ENCODE data around the gene NKAIN2.
"Not testable (repeated sequence)": the region's sequence is repeated elsewhere in the genome, so short reads cannot be mapped to it uniquely, and the experiment has no call there.

NKAIN2 gene

DNA sequence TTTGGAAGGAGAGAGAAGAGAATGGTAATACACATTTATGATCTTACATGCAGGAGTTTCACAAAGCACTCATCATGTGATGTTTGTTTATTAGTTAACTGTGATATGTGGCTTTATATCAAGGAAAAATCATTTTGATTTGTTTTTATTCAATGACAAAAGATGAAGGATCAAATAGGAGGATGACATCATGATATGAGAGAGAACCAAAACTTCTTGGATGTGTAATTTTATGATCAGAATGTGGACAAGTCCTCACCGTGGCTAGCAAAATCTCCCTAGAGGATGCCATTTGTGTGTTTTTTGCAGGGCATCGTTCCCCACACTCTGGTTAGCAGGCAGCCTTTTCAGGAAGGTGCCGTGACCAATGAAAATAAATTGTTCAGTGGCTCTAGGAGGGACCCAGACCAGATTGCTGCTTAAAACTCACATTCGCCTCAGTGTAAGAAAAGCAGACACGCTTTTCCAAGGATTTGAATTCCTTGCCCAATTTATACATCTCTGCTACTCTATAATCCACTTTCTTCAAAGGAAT lies 552.7 kb downstream of the NKAIN2 start:
- no peak for DNase-seq

DNA sequence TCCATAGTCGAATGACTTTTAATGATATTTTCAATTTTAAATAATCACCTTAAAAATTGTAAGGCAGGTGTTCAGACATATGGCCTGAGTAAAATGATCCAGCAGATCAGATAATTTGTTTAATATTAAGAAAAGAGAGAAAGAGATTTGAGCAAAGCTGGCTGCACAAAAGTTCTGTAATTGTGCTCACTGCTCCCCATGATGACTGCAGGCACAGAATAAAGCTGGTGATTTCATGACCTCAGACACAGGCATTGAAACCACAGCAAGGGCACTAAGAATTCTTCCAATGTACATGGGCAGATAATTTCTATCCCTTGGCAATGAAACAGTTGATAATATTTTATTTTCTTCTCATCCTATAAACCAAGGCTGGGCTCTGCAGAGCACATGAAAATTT lies 553.1 kb downstream of the NKAIN2 start:
- DNase-seq = no peak

DNA sequence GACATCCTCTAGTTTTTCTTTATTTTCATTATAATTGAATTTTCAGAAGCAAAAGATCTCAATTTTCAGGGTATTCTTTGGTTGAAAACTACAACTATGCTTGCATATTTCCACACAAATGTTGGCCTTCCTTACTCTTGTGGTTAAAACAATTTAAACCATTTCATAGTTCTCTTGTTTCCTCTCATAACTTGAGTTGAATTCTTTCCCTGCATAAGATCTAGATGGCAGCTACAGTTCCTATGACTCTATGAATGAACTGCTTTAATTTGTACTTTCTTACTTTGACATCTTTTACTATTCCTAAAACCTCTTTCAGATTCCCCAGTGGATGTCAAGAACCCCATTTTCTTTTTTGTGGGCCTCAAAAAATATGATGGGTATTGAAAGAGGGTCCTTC lies 564.5 kb downstream of the NKAIN2 start:
- no peak for DNase-seq

DNA sequence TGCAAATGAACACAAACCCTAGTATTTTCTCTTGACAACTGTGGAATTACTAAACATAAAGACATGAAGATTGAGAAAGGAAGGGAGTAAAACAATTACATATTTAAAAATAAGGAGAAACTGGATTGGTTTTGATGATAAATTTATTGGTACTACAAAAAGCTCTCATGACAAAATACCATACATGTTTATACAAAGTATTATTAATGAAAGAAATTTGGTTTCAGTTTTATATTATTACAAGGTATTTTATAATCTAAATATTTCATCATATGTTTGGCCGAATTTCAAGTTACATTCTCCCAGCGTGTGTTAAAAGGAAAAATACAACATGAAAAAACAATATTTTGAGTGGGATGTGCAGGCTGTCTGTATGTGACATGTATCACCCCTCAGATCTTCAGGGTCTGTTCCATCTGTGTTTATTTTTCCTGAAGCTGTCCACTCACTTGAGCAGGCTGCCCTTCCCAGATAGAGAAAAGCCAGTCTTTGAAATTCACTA lies 568.4 kb downstream of the NKAIN2 start:
- DNase-seq = no peak

DNA sequence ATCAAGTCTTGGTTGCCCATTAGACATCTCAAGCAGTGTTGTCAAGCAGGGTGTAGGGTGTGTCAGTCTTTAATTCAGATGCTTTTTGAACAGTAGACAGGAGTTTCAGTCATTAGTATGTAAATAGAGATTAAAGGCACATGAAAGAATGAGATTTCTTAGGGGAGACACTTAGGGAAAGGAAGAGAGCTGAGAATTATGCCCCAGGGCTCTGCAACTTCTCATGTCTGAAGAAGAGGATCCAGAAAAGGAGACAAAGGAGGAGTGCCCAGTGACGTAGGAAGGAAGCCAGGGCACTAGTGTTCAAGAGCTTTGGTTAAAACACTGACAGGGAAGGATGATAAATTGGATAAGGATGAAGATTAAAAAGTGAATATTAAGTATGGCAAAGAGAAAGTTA lies 569.7 kb downstream of the NKAIN2 start:
- no peak for DNase-seq

DNA sequence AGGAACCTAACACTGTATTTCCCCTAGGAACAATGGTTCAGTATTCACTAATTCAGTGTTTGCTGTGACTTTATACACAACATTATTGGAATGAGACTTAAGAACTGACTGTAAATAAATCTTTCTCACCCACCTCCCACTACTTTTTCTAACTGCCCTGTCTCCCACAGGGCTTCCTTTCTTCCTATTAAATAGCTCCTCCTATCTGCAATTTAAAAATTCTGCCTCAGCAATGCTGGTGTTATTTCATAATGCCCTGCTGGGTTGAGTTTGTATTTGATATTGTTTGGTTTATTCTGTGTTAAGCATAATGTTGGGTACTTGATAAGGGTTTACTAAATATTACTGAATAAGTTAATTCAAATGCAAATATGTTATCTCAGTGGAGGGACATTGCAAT lies 585.5 kb downstream of the NKAIN2 start:
- no peak for DNase-seq

DNA sequence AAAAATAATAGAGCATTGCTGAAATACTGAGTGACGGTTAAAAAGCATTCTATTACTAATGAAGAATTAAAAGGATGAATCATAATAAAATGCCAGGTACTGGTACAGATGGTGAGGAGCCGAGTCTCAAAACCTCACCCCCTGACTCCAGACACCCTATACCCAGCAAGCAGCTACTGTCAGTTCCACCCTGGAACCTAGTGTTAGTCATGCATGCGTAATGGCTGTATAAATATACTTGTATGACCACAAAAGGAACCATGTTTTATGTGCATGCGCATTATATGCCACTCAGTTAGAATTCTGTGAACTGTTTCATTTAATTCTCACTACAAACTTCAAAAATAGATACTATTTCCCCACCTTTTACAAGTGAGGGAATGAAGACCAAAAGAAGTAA lies 589.9 kb downstream of the NKAIN2 start:
- DNase-seq = no peak

DNA sequence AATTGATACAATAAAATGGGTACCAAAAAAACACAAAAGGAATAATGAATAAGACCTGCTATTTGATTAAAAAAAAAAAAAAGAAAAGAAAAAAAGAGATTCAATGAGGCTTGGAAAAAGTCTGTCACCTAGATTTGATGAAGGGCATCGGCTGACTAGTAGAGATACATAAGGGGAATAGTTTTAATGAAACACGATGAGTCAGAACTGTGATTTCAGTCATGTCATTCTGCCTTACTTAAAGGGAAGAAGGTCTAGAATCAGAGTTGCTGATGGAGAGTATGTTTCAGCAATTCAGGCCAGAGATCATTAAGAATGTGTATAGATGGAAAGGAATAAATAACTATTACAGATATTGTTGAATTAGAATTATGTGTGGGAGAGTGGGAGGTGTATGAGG lies 592.7 kb downstream of the NKAIN2 start:
- DNase-seq = no peak

DNA sequence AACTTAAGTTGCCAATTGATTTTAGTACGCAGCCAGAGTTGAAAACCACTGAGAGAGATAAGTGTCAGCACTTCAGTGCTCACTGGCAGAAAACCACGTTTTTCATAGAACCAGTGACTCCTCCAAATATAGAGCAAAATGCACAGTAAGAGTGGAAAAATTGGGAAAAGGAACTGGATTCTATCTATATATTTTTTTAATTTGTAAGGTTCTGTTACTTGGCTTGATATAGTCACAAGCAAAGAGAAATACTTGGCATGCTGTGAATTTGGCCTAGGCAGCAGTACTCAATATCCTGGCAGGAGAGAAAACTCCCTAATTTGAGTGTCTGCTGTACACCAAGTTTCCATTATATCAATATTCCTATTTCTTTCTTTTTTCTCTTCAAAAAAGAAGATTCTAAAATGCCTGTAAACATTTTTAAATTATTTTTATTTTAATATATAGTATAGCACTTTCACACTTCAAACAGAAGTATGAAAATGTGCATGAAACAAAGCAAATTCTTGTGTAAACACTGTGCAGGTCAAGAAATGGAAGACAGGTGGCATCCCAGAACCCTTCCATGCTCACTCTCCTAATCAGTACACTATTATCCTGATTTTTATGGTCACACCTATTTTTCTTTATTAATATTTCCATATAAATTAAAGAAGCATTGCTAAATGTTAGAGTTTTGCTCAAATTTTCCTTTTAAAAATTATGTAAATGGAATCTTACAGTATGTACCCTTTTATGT lies 596.8 kb downstream of the NKAIN2 start:
- DNase-seq = no peak

DNA sequence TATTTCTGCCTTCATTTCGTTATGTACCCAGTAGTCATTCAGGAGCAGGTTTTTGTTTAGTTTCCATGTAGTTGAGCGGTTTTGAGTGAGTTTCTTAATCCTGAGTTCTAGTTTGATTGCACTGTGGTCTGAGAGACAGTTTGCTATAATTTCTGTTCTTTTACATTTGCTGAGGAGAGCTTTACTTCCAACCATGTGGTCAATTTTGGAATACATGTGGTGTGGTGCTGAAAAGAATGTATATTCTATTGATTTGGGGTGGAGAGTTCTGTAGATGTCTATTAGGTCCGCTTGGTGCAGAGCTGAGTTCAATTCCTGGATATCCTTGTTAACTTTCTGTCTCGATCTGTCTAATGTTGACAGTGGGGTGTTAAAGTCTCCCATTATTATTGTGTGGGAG lies 606.8 kb downstream of the NKAIN2 start:
- not testable (repeated sequence) for DNase-seq

DNA sequence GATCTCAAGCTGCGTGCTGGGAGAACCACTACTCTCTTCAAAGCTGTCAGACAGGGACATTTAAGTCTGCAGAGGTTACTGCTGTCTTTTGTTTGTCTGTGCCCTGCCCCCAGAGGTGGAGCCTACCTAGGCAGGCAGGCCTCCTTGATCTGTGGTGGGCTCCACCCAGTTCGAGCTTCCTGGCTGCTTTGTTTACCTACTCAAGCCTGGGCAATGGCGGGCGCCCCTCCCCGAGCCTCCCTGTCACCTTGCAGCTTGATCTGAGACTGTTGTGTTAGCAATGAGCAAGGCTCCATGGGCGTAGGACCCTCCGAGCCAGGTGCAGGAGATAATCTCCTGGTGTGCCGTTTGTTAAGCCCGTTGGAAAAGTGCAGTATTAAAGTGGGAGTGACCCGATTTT lies 609.0 kb downstream of the NKAIN2 start:
- not testable (repeated sequence) for DNase-seq

DNA sequence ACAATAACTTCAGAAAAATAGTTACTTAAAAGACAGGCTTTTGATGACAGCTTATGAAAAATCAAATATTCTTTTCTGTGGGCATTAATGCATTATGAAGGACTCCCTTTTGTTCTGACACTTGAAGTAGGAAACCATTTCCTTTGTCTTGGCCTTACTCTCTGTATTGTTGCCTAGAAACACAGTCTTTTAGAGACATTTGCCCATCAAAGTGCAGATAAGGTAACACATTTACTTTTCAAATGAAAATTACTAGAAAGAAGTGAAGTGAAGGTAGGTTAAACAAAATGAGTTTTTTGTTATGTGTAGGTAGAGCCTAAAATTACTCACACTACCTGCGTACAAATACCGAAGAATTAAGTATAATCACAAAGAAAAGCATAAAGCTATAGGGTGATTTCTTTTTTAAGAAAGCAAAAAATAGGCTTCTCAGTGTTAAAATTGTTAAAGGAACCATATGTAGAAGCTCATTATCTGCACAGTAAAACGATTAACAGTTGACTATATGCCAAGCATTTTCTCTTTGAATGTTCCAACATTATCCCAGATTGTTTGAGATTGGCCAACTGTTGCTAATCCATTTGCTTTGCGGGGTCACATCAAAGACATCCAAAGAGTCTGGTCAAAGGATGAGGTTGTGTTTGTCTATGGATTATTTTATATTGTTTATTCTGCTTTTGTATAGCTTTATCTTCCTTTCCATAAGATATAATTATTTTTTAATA lies 616.6 kb downstream of the NKAIN2 start:
- DNase-seq = no peak

DNA sequence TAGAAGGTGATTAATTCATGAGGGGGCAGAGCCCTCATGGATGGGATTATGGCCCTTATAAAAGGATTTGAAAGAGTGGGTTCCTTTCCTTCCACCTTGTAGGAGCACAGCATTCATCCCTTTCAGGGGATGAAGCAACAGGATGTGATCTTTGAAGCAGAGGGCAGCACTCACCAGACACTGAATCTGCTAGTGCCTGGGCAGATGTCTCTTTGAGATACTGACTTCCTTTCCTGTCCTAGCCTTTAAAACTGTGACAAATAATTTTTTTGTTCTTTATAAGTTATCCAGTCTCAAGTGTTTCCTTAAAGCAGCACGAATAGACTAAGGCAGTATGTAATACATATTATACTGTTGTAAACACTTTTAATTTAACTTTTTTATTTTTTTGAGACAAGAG lies 620.0 kb downstream of the NKAIN2 start:
- no peak for DNase-seq

DNA sequence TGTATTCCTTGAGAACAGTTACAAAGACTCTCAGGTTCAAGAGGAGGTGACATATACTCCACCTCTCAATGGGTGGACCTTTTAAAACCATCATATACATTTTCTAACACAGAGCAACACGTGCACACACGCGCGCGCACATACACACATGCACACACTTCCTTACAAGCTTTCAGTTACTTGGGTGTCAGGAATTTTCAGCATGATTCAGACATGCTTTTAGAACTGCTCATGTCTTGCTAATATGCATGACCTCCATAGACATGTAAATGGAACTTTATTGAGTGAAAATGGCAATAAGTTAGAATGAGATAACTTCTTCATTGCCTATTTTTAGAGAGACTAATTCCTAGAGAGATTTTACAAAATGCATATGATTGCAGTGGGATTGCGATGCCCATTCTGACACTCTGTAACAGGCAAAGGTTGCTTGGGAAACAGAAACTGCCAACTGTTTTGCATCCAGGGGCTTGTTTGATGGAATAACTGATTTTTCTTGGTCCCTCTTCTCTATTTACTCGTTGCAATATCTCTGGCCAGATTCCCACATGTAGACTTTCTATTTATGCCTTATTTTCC lies 627.2 kb downstream of the NKAIN2 start:
- DNase-seq = no peak

DNA sequence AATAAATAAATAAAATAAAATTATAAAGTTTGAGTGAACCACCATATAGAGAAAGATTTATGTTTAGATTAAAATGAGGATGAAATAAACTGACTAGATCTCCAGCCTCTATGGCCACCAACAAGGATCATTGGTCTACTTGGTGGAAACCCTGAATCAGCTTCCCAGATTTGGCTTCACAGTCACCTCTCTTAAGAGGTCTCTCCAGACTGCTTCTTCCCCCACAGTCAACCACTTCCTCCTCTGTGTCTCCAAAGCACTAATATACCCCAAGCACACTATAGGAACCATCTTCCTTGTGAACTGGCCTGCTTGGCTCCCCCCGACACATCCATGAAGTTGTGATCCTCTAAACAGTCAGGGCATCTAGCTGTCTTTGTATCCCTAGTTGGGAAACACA lies 629.0 kb downstream of the NKAIN2 start:
- no peak for DNase-seq

DNA sequence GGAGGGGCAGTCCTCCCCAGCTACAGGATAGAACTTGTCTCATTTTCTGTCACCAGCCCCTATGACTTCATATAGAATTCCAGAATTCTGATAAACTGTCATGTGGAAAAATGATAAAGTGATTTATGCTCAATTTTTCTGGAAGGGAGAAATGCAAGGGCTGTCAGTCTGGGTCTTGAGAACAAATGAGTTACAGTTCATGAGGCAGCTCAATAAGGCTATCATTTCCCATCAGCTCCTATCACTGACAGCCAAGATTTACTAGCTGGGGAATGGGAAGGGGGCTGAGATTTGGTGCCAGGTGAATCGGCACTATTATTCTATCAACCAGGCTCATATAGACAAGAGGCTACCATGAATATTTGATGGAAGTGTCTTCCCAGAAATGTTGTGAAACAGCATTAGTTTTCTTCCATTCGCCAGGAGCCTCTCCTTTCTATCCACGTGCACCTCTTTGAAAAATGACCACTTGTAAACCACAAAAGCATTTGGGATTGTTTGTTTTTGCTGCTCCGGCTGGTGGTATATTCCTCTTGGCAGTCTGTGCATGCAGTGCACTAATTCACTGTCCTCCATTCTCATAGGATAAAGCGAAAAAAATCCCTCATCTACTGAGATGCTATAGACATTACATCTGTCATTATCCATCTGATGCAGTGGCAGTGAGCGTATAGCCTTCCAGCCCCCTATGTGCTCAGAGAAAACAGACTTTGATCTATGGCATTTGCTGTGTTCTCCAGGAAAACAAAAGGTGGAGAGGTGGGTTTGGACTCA lies 629.9 kb downstream of the NKAIN2 start:
- no peak for DNase-seq

DNA sequence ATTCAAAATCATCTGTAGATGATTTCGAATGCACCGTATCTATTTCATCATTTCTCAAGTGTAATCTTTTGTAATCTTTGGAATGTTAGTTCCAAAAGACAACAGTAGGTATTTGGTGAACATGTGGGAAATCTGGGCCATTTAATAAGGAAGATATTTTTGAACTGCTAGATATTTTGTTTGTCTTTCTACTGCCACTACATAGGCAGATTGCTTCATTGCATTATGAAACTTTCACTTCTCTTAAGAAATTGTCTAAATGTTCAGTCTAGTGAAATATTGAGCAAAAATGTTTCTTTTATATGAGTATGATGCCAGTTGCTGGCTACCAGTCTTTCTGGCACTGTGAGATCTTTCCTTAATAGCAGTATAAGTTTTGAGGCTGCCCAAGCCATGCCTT lies 630.8 kb downstream of the NKAIN2 start:
- no peak for DNase-seq

DNA sequence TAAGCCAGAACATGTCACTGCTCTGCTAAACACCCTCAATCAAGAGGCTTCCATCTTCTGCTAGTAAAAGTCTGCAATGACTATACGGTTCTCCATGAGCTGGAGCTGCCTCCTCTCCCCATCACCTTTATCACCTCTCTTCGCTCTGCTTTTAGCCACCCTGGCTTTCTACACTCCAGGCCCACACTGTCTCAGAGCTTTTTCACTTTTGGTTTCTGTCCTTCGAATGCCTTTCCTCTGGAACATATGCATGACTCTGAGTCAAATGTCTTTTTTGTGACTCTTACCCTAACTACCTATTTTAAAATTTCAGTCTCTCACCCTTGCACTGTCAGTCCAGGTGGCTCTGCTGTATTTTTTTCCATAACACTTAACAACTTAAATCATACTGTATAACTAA lies 633.1 kb downstream of the NKAIN2 start:
- DNase-seq = no peak

DNA sequence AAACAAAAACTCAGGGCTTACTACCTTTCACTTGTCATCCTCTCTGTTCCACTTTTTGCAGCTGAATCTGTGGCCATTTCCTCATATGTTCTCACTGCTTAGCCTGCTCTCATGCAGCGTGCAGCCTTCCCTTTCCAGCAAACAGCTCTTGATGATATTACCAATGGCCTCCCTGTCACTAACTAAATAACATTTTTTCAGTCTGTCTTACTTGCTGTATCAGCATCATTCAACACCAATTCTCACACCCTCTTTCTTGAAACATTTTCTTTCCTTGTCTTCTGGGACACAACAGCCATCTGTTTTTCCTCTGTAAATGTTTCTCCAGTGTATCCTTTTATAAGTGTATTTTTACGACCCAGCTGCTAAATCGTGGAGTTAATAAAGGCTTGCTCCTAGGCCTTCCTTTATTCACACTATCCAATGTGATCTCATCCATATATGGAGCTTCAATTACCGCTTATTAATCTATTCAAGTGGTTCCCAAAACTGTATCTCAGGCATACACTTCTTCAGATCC lies 634.9 kb downstream of the NKAIN2 start:
- DNase-seq = no peak

DNA sequence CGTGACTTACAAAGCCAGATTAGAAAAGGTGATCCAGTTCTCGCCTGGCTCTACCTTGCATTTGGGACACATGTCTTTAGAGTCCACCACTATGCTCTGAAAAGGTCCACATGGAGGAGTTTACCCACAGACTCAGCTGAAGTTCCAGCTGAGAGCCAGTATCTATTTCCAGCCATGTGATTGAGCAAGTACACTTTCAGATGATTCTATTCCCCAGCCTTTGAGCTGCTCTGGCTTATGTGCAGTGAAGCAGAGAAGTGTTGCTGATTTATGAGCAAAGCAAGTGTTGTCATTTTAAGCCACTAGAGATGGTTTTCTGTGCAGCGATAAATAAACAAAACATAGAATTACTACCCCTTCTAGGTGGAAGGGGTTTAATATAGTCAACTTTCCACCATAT lies 637.8 kb downstream of the NKAIN2 start:
- DNase-seq = no peak

DNA sequence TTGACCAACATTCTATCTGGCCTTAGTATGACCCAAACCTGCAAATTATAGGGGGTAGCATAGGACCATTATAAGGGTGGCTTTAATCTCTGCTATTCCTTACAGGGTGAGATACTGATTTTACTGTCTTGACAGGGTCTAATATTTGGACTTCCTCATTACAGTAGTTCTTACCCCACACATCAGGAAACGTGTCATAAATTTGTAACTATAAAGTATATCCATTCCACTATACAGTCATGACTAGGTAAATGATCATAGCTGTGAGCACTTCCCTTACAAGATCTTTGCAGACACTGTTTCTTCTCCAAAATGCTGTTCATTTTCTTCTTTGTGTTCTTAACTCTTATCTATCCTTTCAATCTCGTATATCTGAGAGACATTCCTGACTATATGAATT lies 639.9 kb downstream of the NKAIN2 start:
- DNase-seq = no peak

DNA sequence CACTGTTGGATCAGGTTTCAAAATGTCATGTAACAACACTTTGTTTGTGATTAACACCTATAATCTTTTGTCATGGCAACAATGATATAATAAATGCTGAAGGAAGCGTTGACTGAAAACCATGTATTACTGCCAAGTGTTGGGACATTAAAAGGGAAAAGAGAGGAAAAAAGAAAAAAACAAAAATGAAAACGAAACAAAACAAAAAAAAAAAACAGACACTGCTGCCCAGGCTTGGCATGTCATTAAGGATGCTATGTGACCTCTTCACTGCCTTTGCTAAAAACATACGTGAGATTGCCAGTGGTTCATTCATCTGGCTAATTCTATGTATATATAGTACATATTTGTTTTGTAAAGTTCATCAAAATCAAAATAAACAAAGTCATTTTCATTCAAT lies 641.9 kb downstream of the NKAIN2 start:
- no peak for DNase-seq

DNA sequence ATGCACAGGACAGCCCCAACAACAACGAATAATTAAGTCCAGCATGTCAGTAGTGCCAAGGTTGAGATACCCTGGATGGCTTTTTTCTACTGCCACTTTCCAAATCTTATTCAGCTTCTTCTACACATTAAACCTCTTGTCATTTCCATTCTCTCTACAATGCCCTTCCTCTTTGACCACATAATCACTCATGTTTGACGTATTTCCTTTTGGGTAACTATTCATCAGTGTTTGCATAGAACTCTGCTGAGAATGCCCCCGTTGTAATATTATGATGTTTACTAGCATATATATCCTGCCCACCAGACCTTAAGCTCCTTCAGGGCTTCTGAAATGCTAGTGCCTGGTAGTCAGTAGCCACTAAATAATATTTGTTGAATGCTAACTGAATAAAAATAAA lies 643.3 kb downstream of the NKAIN2 start:
- DNase-seq = no peak

All from activated CD4-positive, alpha-beta T cell treated with anti-CD3 and anti-CD28 coated beads, Interleukin-2, amount 50 U/mL, for 16 hours (primary cell).